ENCODE data around the gene ZBP1.

- no peak for TF ChIP-seq ZNF24 (IDR thresholded peaks at IDR 0.05)
- no peak for TF ChIP-seq HDAC2 (IDR thresholded peaks at IDR 0.05)
Measured at GRCh38 chr20:57586370-57586793, 33.8 kb downstream of the ZBP1 start.
